ENCODE data around the gene ZNF362. TPM values are rescaled to one million over a fixed set of nuclear protein-coding genes. Genes with fewer than 3 reads are reported as not detected.
A peak's percentile ranks its signal among the peaks of the same experiment; 100 is the strongest.

ZNF362 gene
- total RNA-seq, 1 experiment from 2014 or later: 29.5 TPM

DNA sequence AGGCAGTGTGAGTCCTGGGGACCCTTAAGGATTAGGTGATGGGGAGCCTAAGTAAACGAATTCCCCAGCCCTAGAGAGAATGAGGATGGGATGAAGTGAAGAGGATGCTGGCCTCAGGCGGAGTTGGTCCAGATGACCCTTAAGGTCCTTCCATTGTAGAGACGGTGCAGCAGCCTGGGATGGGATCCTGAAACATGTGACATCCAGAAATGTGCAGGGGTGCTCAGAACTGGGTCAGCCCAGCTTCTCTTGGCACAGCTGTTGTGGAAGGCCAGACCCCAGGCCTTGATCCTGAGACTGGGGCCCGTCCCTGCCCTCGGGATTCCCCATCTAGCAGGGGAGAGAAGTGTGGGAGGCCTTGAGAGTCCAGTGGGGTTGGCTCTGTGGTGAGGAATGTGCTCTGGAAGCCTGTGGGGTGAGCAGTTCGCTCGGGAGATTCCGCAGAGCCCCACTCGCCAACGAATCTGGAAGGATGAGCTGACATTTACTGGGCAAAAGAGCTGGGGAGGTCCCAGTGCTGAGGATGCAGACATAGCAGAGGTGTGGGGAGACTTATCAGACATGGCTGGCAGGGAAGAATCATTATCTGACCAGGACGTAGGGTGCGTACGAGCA is 36.5 kb downstream of the ZNF362 start:
- H3K27ac Mint-ChIP-seq (ENCODE audit: unreplicated experiment): no peak overlapping the region
- H3K27me3 Mint-ChIP-seq (ENCODE audit: unreplicated experiment): no peaks in the 10 kb centered on the region
- DNase-seq: no peak
- H3K4me3 Mint-ChIP-seq (ENCODE audit: low read depth, unreplicated experiment): no peak overlapping the region
- H3K9me3 Mint-ChIP-seq (ENCODE audit: low read depth, unreplicated experiment): no peaks in the 10 kb centered on the region
- H3K4me1 Mint-ChIP-seq (ENCODE audit: low read depth, unreplicated experiment): no peaks in the 10 kb centered on the region
- CTCF ChIA-PET: no interaction called here
- H3K36me3 Mint-ChIP-seq (ENCODE audit: insufficient read depth, unreplicated experiment): no peaks in the 10 kb centered on the region
- no TSS peak for BruUV-seq (replicated peaks)
- intact Hi-C loops (cut with micrococcal nuclease; ENCODE audit: unreplicated experiment): no loop called here
- TF ChIP-seq, protein P1, sequence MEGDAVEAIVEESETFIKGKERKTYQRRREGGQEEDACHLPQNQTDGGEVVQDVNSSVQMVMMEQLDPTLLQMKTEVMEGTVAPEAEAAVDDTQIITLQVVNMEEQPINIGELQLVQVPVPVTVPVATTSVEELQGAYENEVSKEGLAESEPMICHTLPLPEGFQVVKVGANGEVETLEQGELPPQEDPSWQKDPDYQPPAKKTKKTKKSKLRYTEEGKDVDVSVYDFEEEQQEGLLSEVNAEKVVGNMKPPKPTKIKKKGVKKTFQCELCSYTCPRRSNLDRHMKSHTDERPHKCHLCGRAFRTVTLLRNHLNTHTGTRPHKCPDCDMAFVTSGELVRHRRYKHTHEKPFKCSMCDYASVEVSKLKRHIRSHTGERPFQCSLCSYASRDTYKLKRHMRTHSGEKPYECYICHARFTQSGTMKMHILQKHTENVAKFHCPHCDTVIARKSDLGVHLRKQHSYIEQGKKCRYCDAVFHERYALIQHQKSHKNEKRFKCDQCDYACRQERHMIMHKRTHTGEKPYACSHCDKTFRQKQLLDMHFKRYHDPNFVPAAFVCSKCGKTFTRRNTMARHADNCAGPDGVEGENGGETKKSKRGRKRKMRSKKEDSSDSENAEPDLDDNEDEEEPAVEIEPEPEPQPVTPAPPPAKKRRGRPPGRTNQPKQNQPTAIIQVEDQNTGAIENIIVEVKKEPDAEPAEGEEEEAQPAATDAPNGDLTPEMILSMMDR (IDR thresholded peaks at IDR 0.05; ENCODE audit: unreplicated experiment): no peak

DNA sequence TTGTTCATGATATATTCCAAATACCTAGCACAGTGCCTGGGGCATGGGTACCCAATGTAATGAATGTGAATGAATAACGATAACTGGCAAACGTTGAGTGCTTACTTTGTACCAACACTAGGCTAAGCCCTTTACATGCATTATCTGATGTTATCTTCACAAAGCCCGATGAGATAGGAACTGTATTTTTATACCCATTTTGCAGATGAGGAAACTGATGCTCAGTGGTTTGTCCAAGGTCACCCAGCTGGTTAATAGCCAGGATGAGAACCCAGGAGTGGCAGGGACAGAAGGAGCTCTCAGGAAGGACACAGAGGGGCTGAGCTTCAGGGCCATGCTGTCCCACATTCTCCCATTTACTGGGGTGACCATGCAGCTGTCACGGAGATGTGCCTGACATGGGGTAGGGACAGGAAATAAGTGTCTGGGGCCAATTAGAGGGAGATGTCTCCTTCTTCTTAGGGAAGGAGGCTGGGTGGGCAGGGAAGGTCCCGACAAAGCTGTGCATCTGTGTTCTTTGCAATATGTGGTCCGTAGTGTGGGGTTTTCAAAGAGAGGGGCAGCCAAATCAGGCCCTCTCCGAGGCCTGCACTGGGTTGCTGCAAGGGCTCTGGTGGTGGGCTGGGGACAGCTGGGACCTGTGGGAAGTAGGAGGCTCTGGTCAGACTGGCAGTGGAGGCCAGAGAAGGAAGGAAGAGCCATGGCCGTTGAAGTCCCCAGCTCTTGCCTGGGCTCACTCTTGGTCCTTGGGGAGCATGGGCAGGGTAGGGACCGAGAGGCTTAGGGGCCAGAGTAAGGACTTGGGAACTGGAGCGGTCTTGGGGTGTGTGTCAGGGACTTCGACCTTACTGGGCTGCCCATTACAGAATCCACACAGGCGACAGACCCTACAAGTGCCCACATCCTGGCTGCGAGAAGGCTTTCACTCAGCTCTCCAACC is 38.0 kb downstream of the ZNF362 start:
- no peaks in the 10 kb centered on the region for H3K27me3 Mint-ChIP-seq (ENCODE audit: unreplicated experiment)
- H3K36me3 Mint-ChIP-seq (ENCODE audit: insufficient read depth, unreplicated experiment): no peaks in the 10 kb centered on the region
- BruUV-seq (replicated peaks): no TSS peak
- no peak overlapping the region for H3K4me3 Mint-ChIP-seq (ENCODE audit: low read depth, unreplicated experiment)
- TF ChIP-seq, protein P1 (IDR thresholded peaks at IDR 0.05; ENCODE audit: unreplicated experiment): no peak
- intact Hi-C loops (cut with micrococcal nuclease; ENCODE audit: unreplicated experiment): loop anchor here (1.0 to 5.0 kb wide), 6 partner anchors 73 to 318 kb away; no protein-coding TSS in a partner anchor
- no peaks in the 10 kb centered on the region for H3K4me1 Mint-ChIP-seq (ENCODE audit: low read depth, unreplicated experiment)
- CTCF ChIA-PET: interaction anchor here (1.4 kb wide), 1 partner anchor 26 kb away, joined by 3 read pairs; the partner anchor contains the start of gene A3GALT2
- no peak overlapping the region for H3K27ac Mint-ChIP-seq (ENCODE audit: unreplicated experiment)
- no peak for DNase-seq
- no peaks in the 10 kb centered on the region for H3K9me3 Mint-ChIP-seq (ENCODE audit: low read depth, unreplicated experiment)

DNA sequence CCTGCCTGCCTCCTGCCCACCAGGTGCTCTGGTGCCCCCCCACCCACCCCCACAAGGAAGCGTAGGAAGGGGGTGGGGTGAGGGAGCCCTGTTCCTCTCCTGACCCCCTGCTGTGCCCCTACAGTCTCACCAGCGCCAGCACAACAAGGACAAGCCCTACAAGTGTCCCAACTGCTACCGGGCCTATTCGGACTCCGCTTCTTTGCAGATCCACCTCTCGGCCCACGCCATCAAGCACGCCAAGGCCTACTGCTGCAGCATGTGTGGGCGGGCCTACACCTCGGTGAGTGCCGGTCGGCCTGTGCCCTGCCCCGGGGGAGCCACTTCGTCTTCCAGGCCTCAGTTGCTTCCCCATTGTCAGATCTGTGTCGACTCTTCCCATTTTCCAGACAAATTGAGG is 38.7 kb downstream of the ZNF362 start:
- CTCF ChIA-PET: interaction anchor here (0.9 to 1.7 kb wide), 18 partner anchors 9 to 318 kb away, joined by 3 to 11 read pairs (median 4); partner anchors contain the start of genes A3GALT2 and PHC2
- intact Hi-C loops (cut with micrococcal nuclease; ENCODE audit: unreplicated experiment): loop anchor here (1.0 to 5.0 kb wide), 6 partner anchors 72 to 317 kb away; no protein-coding TSS in a partner anchor
- no peaks in the 10 kb centered on the region for H3K36me3 Mint-ChIP-seq (ENCODE audit: insufficient read depth, unreplicated experiment)
- no peak for DNase-seq
- no peaks in the 10 kb centered on the region for H3K4me1 Mint-ChIP-seq (ENCODE audit: low read depth, unreplicated experiment)
- no TSS peak for BruUV-seq (replicated peaks)
- H3K27me3 Mint-ChIP-seq (ENCODE audit: unreplicated experiment): no peaks in the 10 kb centered on the region
- H3K4me3 Mint-ChIP-seq (ENCODE audit: low read depth, unreplicated experiment): no peak overlapping the region
- H3K9me3 Mint-ChIP-seq (ENCODE audit: low read depth, unreplicated experiment): no peaks in the 10 kb centered on the region
- no peak overlapping the region for H3K27ac Mint-ChIP-seq (ENCODE audit: unreplicated experiment)
- TF ChIP-seq, protein P1 (IDR thresholded peaks at IDR 0.05; ENCODE audit: unreplicated experiment): no peak

DNA sequence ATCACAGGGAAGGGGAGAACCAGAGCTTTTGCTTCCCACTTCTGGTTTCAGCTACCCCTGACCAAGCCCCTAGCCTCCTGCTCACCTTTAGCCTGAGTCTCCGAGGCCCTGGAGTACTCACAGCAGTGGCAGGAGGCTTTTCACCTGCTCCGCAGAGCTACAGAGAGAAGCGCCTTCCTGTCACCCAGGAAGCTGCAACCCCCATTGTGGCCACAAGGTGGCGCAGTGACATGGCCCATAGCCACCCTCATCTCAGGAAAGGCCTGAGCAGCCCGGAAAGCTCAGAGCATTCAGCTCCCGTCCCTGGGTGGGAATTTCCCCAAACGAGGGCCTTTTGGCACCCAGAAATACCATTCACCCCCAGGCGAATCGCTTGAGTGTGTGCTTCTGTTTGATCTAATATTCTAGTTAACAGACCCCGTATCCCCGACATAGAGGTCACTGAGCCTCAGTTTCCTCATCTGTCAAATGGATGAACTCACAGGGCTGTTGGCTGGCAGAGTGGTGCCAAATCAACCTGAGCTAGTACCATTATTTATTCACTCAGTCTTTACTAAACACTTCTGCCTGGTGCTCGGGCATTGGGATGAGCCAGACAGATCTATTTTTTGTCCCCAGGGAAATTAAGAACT is 39.3 kb downstream of the ZNF362 start:
- DNase-seq: peak; percentile 91
- Mint-ChIP-seq H3K4me3 (ENCODE audit: low read depth, unreplicated experiment) (no peak overlapping the region), H3K27me3 (ENCODE audit: unreplicated experiment) (no peaks in the 10 kb centered on the region), H3K9me3 (ENCODE audit: low read depth, unreplicated experiment) (no peaks in the 10 kb centered on the region), H3K4me1 (ENCODE audit: low read depth, unreplicated experiment) (no peaks in the 10 kb centered on the region), H3K27ac (ENCODE audit: unreplicated experiment) (no peak overlapping the region), H3K36me3 (ENCODE audit: insufficient read depth, unreplicated experiment) (no peaks in the 10 kb centered on the region)
- no TSS peak for BruUV-seq (replicated peaks)
- TF ChIP-seq, protein P1 (IDR thresholded peaks at IDR 0.05; ENCODE audit: unreplicated experiment): peak; percentile 95
- CTCF ChIA-PET: interaction anchor here (0.6 to 1.7 kb wide), 23 partner anchors 9 to 317 kb away, joined by 3 to 11 read pairs (median 4); partner anchors contain the start of genes A3GALT2, PHC2 and ZSCAN20
- intact Hi-C loops (cut with micrococcal nuclease; ENCODE audit: unreplicated experiment): loop anchor here (1.0 to 5.0 kb wide), 6 partner anchors 72 to 317 kb away; no protein-coding TSS in a partner anchor
